GM21737 (cell line): Measurements from ENCODE around the gene KRTAP19-5.
"Not testable (repeated sequence)": the region's sequence is repeated elsewhere in the genome, so short reads cannot be mapped to it uniquely, and the experiment has no call there.

Experiments used
- ATAC-seq: cut with Tn5 transposase; IDR thresholded peaks from one replicate; pipeline ENCODE4 v1.9.1; 2021; ENCODE audit warnings: mild to moderate bottlenecking, moderate library complexity; ENCODE audit not compliant: unreplicated experiment

The KRTAP19-5 gene

DNA sequence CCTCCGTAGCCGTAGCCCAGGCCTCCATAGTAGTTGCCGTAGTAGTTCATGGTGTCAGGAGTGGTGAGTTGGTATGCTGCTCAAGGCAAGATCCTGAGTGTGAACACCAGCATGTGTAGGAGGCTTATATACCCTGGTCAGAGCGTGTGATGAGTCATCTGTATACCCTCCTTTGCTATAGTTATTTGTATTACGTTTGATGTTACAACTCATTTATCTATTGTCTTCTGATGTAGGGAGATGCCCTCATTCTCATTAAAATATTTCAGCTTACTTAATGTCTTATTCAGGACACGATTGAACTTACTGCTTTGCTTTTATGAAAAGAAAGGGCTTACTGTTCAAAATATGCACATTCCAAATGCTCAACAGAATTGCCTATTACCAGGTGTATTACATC lies at the start of gene KRTAP19-5:
KRTAP19-5 (minus strand) TSS at position 101 of the 400 bp plus-strand sequence; CDS start at position 50, 51 bp downstream.
- no peak for ATAC-seq

DNA sequence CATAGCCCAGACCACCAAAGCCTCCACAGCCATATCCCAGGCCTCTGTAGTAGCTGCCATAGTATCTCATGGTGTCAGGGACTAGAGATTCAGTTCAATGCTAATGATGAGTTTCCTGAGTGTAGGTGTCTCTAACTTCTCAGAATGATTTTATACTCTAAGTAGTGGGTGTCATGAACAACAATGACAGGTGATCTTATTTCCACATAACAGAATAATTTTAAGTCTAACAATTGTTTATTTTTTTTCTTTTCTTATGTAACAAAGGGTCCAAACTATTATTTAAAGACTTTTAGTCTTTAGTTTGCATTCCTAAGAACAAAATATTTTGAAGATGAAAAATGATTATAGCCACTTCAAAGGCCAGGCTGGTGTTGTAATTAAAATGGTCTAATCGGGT lies 39.8 kb upstream of the KRTAP19-5 start, which contains the start of gene KRTAP19-6:
KRTAP19-6 (minus strand) TSS at position 101 of the 400 bp plus-strand sequence; CDS start at position 70, 31 bp downstream.
- ATAC-seq, result no peak

DNA sequence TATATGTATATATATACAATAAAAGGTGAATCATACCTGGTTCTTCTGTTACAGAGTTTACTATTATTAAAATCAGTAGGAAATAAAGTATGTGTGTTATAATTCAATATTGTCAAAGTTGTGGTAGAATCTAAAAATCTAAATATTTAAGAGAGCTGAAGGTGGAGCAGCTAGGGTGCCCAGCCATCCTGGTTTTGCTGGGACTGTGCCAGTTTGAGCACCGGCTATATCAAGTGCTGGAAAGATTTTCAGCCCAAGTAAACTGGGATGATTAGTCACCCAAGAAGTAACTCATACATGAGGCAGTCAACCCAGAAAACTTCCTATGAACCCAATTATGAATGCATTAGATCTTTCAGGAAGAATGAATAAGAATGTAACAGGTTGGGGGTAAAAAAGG lies 16.9 kb upstream of the KRTAP19-5 start:
- ATAC-seq, result no peak

DNA sequence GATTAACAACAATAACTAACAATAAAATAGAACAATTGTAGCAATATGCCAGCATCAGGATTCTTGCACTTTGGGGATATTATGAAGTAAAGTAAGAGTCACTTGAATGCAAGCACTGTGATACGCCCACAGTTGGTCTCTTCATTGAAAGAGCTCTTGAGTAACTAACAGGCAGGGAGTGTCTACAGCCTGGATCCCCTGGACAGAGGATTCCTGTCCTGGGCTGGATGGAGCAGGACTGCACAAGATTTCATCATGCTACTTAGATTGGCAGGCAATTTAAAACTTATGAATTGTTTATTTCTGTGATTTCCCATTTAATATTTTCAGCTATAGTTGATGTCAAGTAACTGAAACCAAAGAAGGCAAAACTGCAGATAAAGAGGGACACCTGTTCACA lies 13.7 kb upstream of the KRTAP19-5 start:
- no peak for ATAC-seq

DNA sequence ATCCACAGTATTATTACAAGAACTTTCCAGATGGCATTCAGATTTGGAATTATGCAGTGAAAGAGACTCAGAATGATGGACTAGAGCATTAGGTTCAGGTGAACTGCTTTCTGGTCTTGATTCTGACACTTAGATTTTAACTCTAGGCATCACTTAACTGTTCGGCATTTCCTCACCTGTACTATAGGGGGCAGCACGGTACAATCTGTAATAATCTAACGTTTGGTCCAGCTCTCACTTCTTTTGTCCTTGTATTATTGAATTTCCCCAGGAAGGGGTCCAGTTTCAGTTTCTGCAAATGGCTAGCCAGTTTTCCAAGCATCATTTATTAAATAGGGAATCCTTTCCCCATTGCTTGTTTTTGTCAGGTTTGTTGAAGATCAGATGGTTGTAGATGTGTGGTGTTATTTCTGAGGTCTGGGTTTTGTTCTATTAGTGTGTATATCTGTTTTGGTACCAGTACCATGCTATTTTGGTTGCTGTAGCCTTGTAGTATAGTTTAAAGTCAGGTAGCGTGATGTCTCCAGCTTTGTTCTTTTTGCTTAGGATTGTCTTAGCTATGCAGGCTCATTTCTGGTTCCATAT lies 3.8 kb upstream of the KRTAP19-5 start:
- ATAC-seq, result not testable (repeated sequence)

DNA sequence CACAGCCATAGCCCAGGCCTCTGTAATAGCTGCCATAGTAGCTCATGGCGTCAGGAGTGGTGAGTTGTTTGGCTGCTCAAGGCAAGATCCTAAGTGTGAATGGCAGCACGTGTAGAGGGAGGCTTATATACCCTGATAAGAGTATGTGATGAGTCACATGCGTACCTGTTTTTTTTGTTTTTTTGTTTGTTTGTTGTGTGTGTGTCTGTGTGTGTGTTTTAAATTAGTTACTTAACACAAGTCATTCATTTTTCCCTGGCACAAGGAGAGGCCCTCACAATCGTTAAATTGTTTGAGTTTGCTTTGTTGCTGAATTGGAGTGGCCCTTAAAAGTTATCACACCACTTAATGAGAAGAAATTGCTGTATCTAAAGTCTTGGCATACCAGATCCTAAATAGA lies 4.9 kb downstream of the KRTAP19-5 start, which contains the start of gene KRTAP19-4:
KRTAP19-4 (minus strand) TSS at position 101 of the 400 bp plus-strand sequence; CDS start at position 46, 55 bp downstream.
- no peak for ATAC-seq

DNA sequence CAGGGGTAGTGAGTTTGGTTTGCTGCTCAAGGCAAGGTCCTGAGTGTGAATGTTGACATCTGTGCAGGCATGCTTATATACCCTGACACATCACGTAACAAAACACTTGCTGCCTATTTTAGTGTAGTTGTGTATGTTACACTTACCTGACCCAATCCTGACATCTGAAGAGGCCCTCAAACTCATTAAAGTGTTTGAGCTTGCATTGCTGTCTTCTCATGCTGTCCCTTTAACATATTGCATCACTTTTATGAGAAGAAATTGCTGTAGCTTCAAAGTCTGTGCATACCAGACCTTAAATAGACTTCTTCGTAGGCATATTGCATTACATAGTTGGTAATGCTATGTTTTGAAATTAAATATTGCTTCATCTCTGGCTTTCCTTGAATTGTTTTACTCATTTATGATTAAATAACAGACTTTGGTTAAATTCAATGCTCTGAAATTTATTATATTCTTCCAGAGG lies 9.9 kb downstream of the KRTAP19-5 start, which contains the start of gene KRTAP19-3:
KRTAP19-3 (minus strand) TSS at position 51 of the 466 bp plus-strand sequence. CDS start 56 bp downstream, outside the sequence.
- ATAC-seq, result no peak

DNA sequence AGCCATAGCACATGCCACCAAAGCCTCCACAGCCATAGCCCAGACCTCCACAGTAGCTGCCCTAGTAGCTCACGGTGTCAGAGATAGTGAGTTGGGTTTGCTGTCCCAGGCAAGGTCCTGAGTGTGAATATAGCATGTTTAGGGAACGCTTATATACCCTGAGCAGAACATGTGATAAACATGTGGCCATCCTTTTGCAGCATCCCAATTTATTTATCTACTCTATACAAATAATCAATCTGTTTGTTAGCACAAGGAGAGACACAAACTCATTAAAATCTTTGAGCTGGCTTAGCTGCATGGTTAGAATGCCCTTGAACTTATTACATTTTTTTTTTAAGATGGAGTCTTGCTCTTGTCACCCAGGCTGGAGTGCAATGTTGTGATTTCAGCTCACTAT lies 14.6 kb downstream of the KRTAP19-5 start, which contains the start of gene KRTAP19-2:
KRTAP19-2 (minus strand) TSS at position 101 of the 400 bp plus-strand sequence; CDS start at position 13, 88 bp downstream.
- no peak for ATAC-seq

DNA sequence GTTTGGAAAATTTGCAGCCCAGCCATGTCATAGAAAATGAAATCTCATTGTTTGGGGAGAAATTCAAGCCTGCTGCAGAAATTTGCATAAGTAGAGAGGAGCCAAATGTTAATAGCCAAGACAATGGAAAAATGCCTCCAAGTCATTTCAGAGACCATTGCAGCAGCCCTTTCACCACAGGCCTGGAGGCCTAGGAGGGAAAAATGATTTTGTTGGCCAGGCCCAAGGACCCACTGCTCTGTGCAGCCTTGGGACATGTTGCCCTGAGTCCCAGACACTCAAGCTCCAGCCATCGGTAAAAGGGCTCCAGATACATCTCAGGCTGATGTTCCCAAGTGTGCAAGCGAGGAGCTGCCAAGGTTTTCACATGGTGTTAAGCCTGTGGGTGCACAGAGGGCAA lies 15.8 kb downstream of the KRTAP19-5 start:
- ATAC-seq, result no peak

DNA sequence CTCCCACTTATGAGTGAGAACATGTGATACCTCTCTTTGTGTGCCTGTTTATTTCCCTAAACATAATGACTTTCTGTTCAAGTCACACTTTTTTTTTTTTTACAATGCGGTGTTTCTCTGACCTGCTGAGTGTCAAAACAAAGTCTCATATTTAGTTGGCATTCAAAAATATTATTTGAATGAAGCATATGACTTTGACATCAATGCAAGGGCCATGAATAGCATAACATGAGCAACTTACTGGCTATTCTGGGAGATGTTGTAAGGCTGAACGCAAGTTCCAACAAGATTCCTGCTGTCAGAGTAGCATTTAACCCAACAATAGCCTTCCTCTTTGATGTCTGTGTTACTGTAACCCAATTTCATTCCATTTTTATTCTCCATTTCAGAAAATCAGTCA lies 19.8 kb downstream of the KRTAP19-5 start:
- ATAC-seq, result no peak

DNA sequence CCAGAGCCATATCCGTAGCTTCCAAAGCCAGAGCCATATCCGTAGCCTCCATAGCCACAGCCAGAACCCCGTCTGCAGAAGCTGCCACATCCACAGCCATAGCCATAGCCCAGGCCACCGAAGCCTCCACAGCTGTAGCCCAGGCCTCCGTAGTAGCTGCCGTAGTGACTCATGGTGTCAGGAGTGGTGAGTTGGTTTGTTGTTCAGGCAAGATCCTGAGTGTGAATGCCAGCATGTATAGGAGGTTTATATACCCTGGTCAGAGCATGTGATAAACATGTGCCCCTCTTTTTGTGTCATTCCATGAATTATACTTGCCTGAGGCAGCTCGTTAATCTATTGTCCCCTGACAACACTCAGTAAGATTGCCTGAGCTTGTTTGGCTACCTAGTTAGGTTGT lies 21.8 kb downstream of the KRTAP19-5 start, which contains the start of gene KRTAP19-1:
KRTAP19-1 (minus strand) TSS at position 223 of the 400 bp plus-strand sequence; CDS start at position 173, 50 bp downstream.
- ATAC-seq, result no peak

DNA sequence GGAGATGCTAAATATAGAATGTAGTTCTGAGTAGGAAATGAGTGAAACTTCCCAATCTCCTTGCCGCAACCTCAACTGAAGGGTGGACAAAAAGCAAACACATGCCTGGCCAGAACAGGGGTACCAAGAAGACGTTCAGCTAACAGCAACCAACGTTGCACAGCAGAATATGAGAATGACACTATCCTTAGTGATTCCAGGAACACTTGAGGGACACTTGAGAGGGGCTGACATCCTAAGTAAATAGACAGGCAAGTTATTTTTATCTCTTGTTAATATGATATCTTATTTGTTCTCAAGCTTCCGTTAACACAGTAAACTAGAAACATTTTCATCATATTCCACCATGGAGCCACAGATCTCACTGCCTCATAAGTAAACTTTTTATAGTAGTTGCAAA lies 22.7 kb downstream of the KRTAP19-5 start:
- ATAC-seq, result no peak

DNA sequence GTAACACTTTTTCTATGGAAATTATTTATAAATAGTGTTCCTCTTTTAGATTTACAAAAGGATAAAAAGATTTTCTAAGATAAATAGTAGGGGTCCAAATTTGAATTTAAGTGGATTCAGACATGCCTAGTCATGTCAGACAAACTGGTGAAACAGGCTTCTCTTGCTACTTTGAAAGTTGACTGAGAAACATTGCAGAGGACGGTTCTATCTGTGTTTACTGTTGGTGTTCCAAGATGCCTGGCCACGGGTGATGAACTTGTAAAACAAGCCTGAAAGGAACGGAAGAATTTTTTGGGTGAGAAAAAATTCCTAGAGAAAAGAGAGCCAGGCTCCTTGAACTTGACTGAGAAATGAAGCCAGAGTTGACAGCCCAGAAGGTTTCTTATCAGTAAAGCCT lies 23.9 kb downstream of the KRTAP19-5 start:
- ATAC-seq, result no peak

DNA sequence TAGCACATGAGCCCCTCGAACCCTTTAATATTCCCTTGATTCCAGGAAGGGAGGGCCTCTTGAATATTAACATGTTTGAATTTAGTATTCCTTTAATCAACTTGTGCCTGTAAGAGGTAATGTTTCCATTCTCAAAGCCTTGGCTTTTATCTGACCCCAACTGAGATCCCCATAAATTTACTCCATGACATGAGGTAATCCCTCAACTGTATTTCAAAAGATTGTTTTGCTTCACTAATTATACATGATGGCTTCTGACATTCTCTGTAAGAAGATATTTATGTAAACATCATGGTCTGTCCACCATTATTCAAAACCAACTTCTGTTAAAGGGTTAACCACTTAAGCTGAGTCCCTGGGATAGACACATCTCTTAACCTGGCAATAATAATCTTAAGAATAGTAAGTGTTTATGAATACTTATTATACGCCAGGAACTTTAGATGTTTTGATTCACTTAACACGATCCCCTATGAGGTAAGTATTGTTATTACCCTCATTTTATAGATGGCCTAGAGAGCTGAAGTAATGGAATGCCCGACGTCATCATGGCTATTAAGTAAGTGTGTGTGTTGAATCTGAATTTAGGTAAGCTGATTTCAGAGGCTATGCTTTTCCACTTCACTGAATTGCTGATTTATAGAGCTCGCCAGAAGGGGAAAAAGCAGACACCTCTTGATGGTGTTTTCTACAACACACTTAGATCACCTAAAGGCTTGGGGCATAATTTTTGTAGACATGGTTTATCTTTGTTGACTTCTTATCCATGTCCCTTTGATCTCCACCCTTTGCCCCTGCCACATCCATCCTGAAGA lies 32.8 kb downstream of the KRTAP19-5 start:
- ATAC-seq, result no peak

DNA sequence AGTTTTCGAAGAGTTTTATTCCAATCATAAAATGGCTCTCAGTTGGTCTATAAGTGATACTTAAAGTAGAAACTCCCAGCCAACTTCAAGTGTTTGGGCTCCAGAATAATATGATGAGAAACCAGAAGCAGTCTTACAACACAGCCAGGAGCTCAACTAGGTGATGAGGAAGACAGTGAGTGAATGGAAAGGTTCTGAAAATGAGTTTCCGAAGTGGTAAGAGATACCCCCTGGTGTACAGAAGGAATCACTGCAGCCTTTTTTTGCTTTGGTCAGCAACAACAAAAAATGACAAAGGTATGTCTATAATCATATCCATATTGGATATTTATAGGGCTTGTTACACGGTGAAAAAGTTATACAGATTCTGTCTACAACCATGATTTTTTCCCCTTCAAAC lies 38.2 kb downstream of the KRTAP19-5 start:
- no peak for ATAC-seq
